Measurements from ENCODE around the gene HECTD3.

DNA sequence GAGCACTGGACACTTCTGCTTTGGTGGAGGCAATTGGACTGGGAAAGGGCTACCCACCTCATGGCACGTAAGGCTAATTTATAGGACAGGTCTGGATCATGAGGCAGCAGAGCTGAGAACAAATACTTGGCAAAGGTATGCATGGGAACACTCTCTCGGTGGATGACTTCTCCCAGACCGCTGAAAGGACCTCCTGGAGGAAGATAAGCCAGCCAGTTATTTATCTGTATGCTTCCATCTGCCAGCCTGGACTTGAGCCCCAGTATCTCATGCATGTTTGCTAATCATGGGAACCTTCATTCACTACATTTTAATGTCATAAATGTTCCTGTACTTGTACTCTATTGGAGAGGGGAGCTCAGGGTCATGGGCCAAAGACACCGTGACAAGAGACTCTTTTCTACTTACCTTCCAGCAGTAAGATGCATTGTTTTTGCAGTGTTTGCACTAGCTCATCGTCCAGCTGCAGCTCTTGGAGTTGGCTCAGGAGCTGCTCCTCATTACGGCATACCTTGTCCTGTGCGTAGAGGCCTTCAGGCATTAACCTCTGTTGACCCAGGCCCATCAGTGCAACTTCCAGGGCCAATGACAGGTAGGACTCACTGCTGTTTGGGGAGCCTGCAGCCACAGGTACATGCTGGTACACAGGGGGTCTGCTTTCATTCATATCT, 24.6 kb upstream of the HECTD3 start:
- TF ChIP-seq EP300 (IDR thresholded peaks at IDR 0.05; ENCODE audit: low read depth) = no peak
- TF ChIP-seq POLR2A (IDR thresholded peaks at IDR 0.05) = no peak
